GM12872 (cell line): ENCODE data around the gene PTGR1.
A peak's percentile ranks its signal among the peaks of the same experiment; 100 is the strongest.

ENCODE experiments used
- TF ChIP-seq, protein P1 (sequence below): IDR thresholded peaks from 3 replicates; pipeline ENCODE4 v1.5.1; 2011; ENCODE audit warnings: low read depth, mild to moderate bottlenecking, low read length, moderate library complexity; ENCODE audit not compliant: insufficient read depth

Gene PTGR1

DNA sequence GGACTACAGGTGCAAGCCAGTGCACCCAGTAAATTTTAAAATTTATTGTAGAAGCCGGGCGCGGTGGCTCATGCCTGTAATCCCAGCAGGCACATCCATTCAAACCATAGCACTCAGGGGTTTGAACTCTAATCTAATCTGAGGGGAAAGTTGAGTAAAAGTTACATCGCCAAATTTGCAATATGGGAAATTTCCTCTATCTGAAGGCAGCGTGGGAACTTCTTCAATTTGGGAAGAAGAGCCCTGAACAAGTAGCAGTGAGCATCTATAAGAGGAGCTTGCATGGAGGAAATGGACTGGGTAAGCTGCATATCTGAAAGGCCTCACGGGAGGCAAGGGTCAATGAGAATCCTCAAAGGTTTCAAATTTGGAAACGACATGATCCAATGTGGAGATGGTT lies 29.0 kb upstream of the PTGR1 start:
- TF ChIP-seq, protein P1, sequence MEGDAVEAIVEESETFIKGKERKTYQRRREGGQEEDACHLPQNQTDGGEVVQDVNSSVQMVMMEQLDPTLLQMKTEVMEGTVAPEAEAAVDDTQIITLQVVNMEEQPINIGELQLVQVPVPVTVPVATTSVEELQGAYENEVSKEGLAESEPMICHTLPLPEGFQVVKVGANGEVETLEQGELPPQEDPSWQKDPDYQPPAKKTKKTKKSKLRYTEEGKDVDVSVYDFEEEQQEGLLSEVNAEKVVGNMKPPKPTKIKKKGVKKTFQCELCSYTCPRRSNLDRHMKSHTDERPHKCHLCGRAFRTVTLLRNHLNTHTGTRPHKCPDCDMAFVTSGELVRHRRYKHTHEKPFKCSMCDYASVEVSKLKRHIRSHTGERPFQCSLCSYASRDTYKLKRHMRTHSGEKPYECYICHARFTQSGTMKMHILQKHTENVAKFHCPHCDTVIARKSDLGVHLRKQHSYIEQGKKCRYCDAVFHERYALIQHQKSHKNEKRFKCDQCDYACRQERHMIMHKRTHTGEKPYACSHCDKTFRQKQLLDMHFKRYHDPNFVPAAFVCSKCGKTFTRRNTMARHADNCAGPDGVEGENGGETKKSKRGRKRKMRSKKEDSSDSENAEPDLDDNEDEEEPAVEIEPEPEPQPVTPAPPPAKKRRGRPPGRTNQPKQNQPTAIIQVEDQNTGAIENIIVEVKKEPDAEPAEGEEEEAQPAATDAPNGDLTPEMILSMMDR: no peak

- TF ChIP-seq, protein P1: no peak
Measured at GRCh38 chr9:111627260-111627963, 28.0 kb upstream of the PTGR1 start.

DNA sequence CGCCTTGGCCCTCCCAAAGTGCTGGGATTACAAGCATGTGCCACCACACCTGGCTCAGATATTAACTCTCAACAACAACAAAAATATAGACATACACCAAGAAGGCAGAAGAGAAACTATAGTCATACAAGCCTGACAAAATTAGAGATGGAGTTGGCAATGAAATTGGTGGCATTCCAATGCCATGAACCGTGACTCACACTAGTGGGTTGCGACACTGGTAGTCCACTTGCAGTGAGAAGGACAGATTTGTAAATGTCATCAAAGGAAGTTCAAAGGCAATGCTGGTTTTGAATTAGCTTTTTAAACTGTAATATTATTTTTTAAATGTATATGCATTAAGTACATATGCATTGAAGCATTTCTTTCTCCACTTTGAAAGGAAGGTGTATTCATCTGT lies 23.2 kb upstream of the PTGR1 start:
- TF ChIP-seq, protein P1: no peak

GRCh38 chr9:111621895-111622480 lies 22.5 kb upstream of the PTGR1 start:
- TF ChIP-seq, protein P1: peak; percentile 97

GRCh38 chr9:111615928-111616327 lies 16.5 kb upstream of the PTGR1 start:
- TF ChIP-seq, protein P1: no peak

GRCh38 chr9:111613436-111614040 lies 14.1 kb upstream of the PTGR1 start:
- TF ChIP-seq, protein P1: no peak

DNA sequence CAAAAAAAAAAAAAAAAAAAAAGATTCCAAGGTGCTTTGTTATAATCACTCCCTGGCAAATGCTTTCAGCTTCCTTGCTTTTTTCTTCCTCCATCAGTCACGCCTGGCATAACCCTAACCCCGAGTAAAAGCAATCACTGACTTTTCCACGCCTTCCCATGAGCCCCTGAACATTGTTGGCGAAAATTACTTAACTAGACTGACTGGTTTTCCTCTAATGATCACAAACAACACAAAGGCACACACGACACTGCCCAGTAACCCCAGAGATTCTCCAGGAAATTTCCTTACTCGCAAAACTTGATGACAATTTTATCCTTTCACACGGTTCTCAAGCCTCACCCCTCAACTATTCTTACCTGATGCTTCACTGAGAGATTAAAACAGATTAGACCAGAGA lies 11.4 kb upstream of the PTGR1 start:
- TF ChIP-seq, protein P1: no peak
